ENCODE data around the gene DUS1L.

Gene DUS1L

GRCh38 chr17:82081546-82081945 is 15.9 kb upstream of the DUS1L start:
- Histone ChIP-seq H3K4me1 (ENCODE audit: control insufficient read depth, low read depth, low read length) (no peaks in the 10 kb centered on the region), H3K79me1 (ENCODE audit: low read length) (peaks cover 4% of the 10 kb centered on the region), H3K4me2 (ENCODE audit: low read length) (no peak overlapping the region), H3K4ac (ENCODE audit: low read depth, low read length) (no peak overlapping the region), H3K27me3 (ENCODE audit: insufficient read depth, low read length, poor library complexity) (no peaks in the 10 kb centered on the region), H2BK5ac (ENCODE audit: low read length) (no peak overlapping the region), H3K56ac (ENCODE audit: low read length) (no peak overlapping the region), H3K36me3 (ENCODE audit: control insufficient read depth, insufficient read depth, low read length) (peaks cover 54% of the 10 kb centered on the region), H3K18ac (ENCODE audit: low read length) (no peak overlapping the region), H2AK5ac (ENCODE audit: low read length) (no peak overlapping the region), H2BK120ac (ENCODE audit: low read depth, low read length) (no peak overlapping the region), H3K23ac (ENCODE audit: low read length) (no peak overlapping the region), H4K5ac (ENCODE audit: low read length) (no peak overlapping the region), H2BK15ac (replicated peaks; ENCODE audit: low read depth) (no peak overlapping the region), H3K4me3 (ENCODE audit: low read length) (no peak overlapping the region), H3K9ac (ENCODE audit: low read length) (no peak overlapping the region), H4K8ac (ENCODE audit: low read depth, low read length) (no peak overlapping the region), H3K79me2 (ENCODE audit: control insufficient read depth, insufficient read depth, low read length) (no peaks in the 10 kb centered on the region), H3K27ac (ENCODE audit: low read depth, low read length) (no peak overlapping the region)
- WGBS (ENCODE audit: extremely low coverage, insufficient coverage, low lambda C conversion rate), result no CpG with 5 or more reads among the region's 20 CpGs
- DNase-seq, result no peak

GRCh38 chr17:82080789-82081464 is 15.3 kb upstream of the DUS1L start:
- Histone ChIP-seq H3K18ac (ENCODE audit: low read length) (no peak overlapping the region), H2BK5ac (ENCODE audit: low read length) (no peak overlapping the region)

GRCh38 chr17:82080048-82080788 is 14.6 kb upstream of the DUS1L start:
- Histone ChIP-seq H3K4me1 (ENCODE audit: control insufficient read depth, low read depth, low read length) (no peaks in the 10 kb centered on the region), H3K4ac (ENCODE audit: low read depth, low read length) (no peak overlapping the region), H3K79me1 (ENCODE audit: low read length) (peaks cover 4% of the 10 kb centered on the region), H2BK5ac (ENCODE audit: low read length) (no peak overlapping the region), H3K79me2 (ENCODE audit: control insufficient read depth, insufficient read depth, low read length) (no peaks in the 10 kb centered on the region), H2BK15ac (replicated peaks; ENCODE audit: low read depth) (no peak overlapping the region), H4K5ac (ENCODE audit: low read length) (no peak overlapping the region), H3K36me3 (ENCODE audit: control insufficient read depth, insufficient read depth, low read length) (peaks cover 41% of the 10 kb centered on the region), H2AK5ac (ENCODE audit: low read length) (no peak overlapping the region), H4K8ac (ENCODE audit: low read depth, low read length) (no peak overlapping the region), H3K4me2 (ENCODE audit: low read length) (no peak overlapping the region), H3K9ac (ENCODE audit: low read length) (no peak overlapping the region), H3K27me3 (ENCODE audit: insufficient read depth, low read length, poor library complexity) (no peaks in the 10 kb centered on the region), H3K4me3 (ENCODE audit: low read length) (no peak overlapping the region), H3K56ac (ENCODE audit: low read length) (no peak overlapping the region), H3K18ac (ENCODE audit: low read length) (no peak overlapping the region), H3K23ac (ENCODE audit: low read length) (no peak overlapping the region), H2BK120ac (ENCODE audit: low read depth, low read length) (no peak overlapping the region), H3K27ac (ENCODE audit: low read depth, low read length) (no peak overlapping the region)
- DNase-seq, result no peak
- no CpG with 5 or more reads among the region's 36 CpGs for WGBS (ENCODE audit: extremely low coverage, insufficient coverage, low lambda C conversion rate)

More at GRCh38 chr17:82080789-82081464, 15.3 kb upstream of the DUS1L start:
- no peak overlapping the region for H4K5ac ChIP-seq (ENCODE audit: low read length)
- no peak overlapping the region for H2AK5ac ChIP-seq (ENCODE audit: low read length)
- DNase-seq, result no peak
- no peak overlapping the region for H3K4ac ChIP-seq (ENCODE audit: low read depth, low read length)
- peaks cover 4% of the 10 kb centered on the region for H3K79me1 ChIP-seq (ENCODE audit: low read length)
- H3K27me3 ChIP-seq (ENCODE audit: insufficient read depth, low read length, poor library complexity), result no peaks in the 10 kb centered on the region
- H3K56ac ChIP-seq (ENCODE audit: low read length), result no peak overlapping the region
- H2BK15ac ChIP-seq (replicated peaks; ENCODE audit: low read depth), result no peak overlapping the region
- H3K9ac ChIP-seq (ENCODE audit: low read length), result no peak overlapping the region
- no peaks in the 10 kb centered on the region for H3K79me2 ChIP-seq (ENCODE audit: control insufficient read depth, insufficient read depth, low read length)
- no peaks in the 10 kb centered on the region for H3K4me1 ChIP-seq (ENCODE audit: control insufficient read depth, low read depth, low read length)
- no peak overlapping the region for H3K27ac ChIP-seq (ENCODE audit: low read depth, low read length)
- WGBS (ENCODE audit: extremely low coverage, insufficient coverage, low lambda C conversion rate), result no CpG with 5 or more reads among the region's 44 CpGs
- H3K4me2 ChIP-seq (ENCODE audit: low read length), result no peak overlapping the region
- H2BK120ac ChIP-seq (ENCODE audit: low read depth, low read length), result no peak overlapping the region
- H3K36me3 ChIP-seq (ENCODE audit: control insufficient read depth, insufficient read depth, low read length), result peaks cover 47% of the 10 kb centered on the region
- no peak overlapping the region for H4K8ac ChIP-seq (ENCODE audit: low read depth, low read length)
- no peak overlapping the region for H3K23ac ChIP-seq (ENCODE audit: low read length)
- H3K4me3 ChIP-seq (ENCODE audit: low read length), result no peak overlapping the region

- no peak overlapping the region for H4K5ac ChIP-seq (ENCODE audit: low read length)
- no peak overlapping the region for H2BK15ac ChIP-seq (replicated peaks; ENCODE audit: low read depth)
- H3K4ac ChIP-seq (ENCODE audit: low read depth, low read length), result no peak overlapping the region
- H3K27me3 ChIP-seq (ENCODE audit: insufficient read depth, low read length, poor library complexity), result no peaks in the 10 kb centered on the region
- peaks cover 38% of the 10 kb centered on the region for H3K36me3 ChIP-seq (ENCODE audit: control insufficient read depth, insufficient read depth, low read length)
- no peaks in the 10 kb centered on the region for H3K4me1 ChIP-seq (ENCODE audit: control insufficient read depth, low read depth, low read length)
- WGBS (ENCODE audit: extremely low coverage, insufficient coverage, low lambda C conversion rate), result no CpG with 5 or more reads among the region's 47 CpGs
- no peak overlapping the region for H3K4me2 ChIP-seq (ENCODE audit: low read length)
- H3K56ac ChIP-seq (ENCODE audit: low read length), result no peak overlapping the region
- no peak overlapping the region for H2AK5ac ChIP-seq (ENCODE audit: low read length)
- no peak overlapping the region for H2BK120ac ChIP-seq (ENCODE audit: low read depth, low read length)
- no peak overlapping the region for H3K18ac ChIP-seq (ENCODE audit: low read length)
- no peaks in the 10 kb centered on the region for H3K79me2 ChIP-seq (ENCODE audit: control insufficient read depth, insufficient read depth, low read length)
- H3K79me1 ChIP-seq (ENCODE audit: low read length), result peaks cover 2% of the 10 kb centered on the region
- H2BK5ac ChIP-seq (ENCODE audit: low read length), result no peak overlapping the region
- no peak overlapping the region for H3K23ac ChIP-seq (ENCODE audit: low read length)
- H3K4me3 ChIP-seq (ENCODE audit: low read length), result no peak overlapping the region
- no peak overlapping the region for H4K8ac ChIP-seq (ENCODE audit: low read depth, low read length)
- DNase-seq, result no peak
- H3K27ac ChIP-seq (ENCODE audit: low read depth, low read length), result no peak overlapping the region
- no peak overlapping the region for H3K9ac ChIP-seq (ENCODE audit: low read length)
Observed at GRCh38 chr17:82079001-82079677, 13.5 kb upstream of the DUS1L start.

- DNase-seq, result no peak
Observed at GRCh38 chr17:82078433-82078832, 12.8 kb upstream of the DUS1L start.

More at GRCh38 chr17:82078433-82078832, 12.8 kb upstream of the DUS1L start:
- Histone ChIP-seq H3K4me2 (ENCODE audit: low read length) (no peak overlapping the region), H2AK5ac (ENCODE audit: low read length) (no peak overlapping the region), H2BK120ac (ENCODE audit: low read depth, low read length) (no peak overlapping the region), H3K27me3 (ENCODE audit: insufficient read depth, low read length, poor library complexity) (no peaks in the 10 kb centered on the region), H3K79me2 (ENCODE audit: control insufficient read depth, insufficient read depth, low read length) (no peaks in the 10 kb centered on the region), H4K8ac (ENCODE audit: low read depth, low read length) (no peak overlapping the region), H3K9ac (ENCODE audit: low read length) (no peak overlapping the region), H3K79me1 (ENCODE audit: low read length) (peaks cover 2% of the 10 kb centered on the region), H3K4me1 (ENCODE audit: control insufficient read depth, low read depth, low read length) (no peaks in the 10 kb centered on the region), H3K56ac (ENCODE audit: low read length) (no peak overlapping the region), H3K36me3 (ENCODE audit: control insufficient read depth, insufficient read depth, low read length) (peaks cover 32% of the 10 kb centered on the region), H2BK5ac (ENCODE audit: low read length) (no peak overlapping the region), H3K4ac (ENCODE audit: low read depth, low read length) (no peak overlapping the region), H3K23ac (ENCODE audit: low read length) (no peak overlapping the region), H3K18ac (ENCODE audit: low read length) (no peak overlapping the region), H2BK15ac (replicated peaks; ENCODE audit: low read depth) (no peak overlapping the region), H3K4me3 (ENCODE audit: low read length) (no peak overlapping the region), H4K5ac (ENCODE audit: low read length) (no peak overlapping the region), H3K27ac (ENCODE audit: low read depth, low read length) (no peak overlapping the region)
- no CpG with 5 or more reads among the region's 18 CpGs for WGBS (ENCODE audit: extremely low coverage, insufficient coverage, low lambda C conversion rate)

All from mesendoderm (in vitro differentiated cells).